ENCODE data around the gene GATD1.

The GATD1 gene

DNA sequence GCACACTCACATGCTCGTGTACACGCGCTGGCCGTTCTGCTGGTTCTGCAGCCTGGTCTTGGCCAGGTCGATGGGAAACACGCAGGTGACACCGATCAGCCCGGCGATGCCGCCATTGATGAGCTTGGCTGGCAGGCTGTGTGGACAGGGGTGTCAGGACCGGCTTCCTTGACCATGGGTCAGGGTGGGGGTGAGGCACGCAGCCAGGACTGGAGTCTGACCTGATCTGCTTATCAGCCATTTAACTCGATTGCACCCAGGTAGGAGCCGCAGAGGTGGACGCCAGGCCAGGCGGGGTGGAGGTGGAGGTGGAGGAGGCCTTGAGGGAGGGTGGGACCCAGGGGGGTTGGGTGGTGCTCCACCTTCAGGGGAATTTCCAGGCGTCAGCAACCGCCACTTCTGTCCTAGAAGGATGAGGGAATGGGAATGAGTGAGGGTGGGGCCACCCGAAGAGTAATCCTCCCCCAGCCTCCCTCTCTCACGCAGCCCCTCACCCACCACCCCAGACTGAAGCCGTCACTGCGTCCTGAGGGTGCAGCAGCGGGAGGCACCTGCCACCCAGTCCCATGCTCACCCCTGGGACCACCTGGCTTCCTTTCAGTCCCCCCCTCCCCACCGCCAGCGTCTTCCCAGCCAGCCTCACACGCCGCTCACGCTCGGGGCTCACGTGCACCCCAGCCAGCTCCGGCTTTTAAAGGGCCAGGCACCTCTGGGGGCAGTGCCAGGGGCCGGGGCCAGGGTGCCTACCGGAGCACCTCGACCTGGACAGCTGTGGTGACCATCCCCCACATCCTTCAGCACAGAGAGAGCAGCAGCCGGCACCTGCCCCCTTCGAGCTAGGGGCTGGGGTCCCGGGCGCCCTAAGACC lies 17.7 kb upstream of the GATD1 start:
- no peak for DNase-seq

DNA sequence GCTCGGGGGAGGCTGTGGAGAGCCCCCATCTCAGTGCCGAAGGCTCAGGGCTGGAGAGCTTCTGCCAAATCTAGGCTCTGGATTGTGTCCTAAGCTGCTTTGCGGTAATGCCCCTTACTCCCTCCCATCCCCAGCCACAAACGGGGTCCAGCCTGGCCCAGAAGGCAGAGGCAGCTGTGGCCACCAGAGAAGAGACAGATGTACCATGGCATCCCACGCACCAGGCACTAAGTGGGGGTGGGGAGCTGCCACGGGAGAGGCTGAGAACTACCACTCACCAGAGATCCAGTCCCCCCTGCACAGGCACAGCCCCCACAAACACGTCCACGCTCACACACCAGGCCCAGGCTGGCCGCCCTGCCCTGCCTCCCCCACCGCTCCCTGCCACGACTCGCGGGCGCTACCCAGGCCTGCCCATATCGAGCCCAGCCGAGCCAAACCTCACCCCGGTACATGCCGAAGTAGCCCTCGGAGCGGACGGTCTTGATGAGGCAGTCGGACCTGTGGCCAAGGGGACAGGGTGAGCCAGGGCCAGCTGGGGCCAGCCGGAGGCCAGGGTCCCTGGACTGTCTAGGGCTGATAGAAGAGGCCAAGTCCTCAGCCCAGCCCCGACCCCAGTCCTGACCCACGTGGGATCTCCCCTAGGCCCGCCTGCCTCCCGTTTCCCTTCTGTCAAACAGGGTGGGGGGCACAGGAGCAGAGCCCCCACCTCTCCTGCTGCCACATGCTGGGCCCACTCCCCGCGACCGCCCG lies 16.9 kb upstream of the GATD1 start:
- no peak for DNase-seq

DNA sequence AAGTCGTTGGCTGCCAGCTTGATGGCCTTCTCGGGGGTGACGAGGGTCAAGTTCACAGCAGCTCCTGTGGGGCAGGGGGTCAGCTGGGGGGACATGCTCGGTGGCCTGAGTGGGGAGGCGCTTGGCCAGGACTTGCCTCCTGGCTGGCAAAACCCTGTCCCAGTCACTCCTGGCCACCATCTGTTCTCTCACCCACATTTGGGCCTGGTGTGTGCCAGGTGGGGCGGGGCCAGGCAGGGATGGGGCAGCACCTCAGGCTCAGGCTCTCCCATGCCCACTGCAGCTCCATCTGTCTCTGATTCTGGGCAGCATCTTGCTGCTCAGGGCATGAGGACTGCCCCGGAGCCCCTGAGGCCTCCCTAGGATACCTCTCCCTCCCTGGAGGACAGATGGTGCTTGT lies 16.3 kb upstream of the GATD1 start:
- DNase-seq = no peak

DNA sequence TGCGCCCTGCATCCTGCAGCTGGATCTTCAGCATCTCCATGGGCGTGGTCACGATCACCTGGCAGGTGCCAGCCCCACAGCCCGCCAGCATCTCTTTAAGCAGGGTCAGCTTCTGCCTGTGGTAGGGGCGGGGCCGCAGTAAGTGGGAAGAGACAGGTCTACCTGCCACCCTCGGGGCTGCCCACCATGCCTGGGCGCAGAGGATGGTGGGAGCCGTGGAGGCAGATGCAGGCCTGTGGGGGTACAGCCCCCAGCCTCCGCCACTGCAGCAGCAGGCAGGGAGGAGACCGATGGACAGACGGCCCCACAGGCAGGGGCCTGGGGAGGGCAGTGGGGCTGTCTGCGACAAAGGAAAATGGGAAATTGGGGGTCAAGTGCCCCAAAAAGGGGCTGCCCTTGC lies 15.6 kb upstream of the GATD1 start:
- DNase-seq = no peak

DNA sequence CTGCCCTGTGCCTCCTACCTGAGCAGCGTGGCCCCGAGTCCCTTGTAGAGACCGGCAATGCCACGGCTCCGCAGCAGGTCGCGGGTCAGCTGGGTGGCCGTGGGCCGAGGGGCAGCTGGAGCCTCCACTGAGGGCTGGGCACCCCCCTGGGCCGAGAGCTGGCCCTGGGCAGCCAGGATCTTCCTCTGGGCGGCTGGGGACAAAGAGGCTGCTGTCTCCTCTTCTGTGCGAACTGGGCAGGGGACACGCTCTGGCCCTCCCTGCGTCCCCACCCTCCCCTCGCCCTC lies 15.2 kb upstream of the GATD1 start:
- DNase-seq = no peak

DNA sequence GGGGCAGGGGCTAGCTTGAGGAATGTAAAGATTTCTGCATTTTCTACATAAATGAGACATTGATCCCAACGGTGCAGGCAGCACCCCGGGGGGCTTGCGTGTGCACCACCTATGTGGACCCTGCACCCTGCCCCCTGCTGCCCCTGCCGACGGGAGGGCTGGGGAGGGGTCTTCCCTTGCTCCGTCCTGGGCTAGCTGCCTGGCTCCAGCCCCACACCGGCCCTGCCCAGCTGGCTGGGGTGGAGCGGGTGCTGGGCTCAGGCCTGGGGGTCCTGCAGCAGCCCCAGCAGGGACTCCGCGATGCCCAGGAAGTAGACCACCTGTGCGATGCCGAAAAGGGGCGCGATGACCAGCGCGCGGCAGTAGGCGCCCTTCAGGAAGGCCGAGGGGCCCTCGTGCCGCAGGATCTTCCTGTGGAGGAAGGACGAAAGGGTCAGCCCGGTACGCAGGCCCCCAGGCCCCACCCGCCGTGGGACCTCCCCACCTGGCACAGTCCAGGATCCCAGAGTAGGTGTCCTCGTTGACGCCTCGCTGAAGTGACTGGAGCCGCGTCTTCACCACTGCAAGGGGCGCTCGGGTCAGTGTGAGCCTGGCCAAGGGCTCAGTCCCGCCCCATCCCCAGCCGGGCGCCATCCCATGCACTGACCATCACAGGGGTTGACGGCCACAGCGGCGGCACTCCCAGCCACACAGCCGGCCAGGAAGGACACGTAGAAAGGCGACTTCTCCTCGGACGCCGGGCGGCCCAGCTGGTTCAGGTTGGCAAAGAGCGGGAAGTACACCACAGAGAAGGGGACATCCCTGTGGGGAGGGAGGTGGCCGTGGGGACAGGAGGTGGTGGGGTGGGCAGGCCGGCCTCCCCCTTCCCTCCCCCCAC lies 14.6 kb upstream of the GATD1 start:
- no peak for DNase-seq

DNA sequence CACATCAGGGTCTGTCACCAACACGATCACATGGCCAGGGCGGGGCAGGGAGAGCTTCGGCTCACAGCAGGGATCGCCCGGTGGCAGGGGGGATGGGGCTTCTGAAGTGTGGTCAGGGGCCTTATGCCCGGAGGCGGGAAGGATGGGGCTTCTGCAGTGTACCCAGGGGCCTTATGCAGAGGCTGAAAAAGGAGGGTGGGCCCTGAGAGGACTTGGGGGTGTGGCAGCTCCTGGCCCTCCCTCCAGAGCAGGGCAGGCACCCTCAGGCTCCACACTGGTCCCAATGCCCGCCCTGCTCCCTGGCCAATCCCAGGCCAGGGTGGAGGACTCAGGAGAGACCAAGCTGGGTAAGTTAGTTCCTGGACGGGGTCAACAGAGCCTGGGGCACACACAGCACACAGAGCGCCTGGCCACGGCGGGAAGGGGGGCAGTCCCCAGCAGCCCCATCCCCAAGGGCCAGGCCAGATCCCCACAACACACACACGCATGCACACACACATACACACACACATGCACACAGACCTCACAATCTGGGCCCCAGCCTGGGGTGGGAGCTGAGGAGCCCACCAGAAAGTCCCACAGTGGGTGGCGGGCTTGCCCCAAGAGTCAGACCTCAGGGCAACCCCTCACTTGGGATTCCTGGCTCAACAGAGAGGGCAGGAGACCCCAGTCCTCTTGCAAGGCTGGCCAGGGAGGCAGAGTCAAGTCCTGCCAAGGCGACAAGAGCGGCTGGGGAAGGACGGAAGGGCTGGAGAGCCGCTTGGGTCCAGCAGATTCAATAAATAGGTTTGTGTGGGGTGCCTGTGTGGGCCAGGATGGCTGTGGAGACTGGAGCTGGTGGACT lies 13.7 kb upstream of the GATD1 start:
- no peak for DNase-seq

DNA sequence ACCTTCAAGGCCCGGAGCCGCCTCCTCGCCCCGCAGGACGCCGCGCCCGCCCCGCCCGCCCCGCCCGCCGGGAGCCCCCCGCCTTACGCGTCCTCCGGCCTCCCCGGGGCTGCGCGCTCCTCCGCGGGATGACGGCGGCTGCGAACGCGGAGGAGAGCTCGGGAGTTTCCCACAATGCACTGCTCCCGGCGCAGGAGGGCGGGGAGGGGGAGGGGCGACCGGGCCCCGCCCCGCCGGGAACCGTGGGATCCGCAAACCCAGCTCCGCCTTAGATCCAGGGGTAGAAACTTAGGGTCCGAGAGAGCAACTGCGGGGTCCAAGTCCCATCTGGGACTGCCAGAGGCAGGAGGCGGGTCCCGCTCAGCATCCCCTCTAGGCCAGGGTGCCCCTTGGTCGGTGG lies 12.7 kb upstream of the GATD1 start, which contains the start of gene CEND1:
Gene CEND1, minus strand, starts transcription at position 148 of the 400 bp plus-strand sequence. CDS start 1,514 bp downstream, outside the sequence.
- peak; percentile 79 for DNase-seq

DNA sequence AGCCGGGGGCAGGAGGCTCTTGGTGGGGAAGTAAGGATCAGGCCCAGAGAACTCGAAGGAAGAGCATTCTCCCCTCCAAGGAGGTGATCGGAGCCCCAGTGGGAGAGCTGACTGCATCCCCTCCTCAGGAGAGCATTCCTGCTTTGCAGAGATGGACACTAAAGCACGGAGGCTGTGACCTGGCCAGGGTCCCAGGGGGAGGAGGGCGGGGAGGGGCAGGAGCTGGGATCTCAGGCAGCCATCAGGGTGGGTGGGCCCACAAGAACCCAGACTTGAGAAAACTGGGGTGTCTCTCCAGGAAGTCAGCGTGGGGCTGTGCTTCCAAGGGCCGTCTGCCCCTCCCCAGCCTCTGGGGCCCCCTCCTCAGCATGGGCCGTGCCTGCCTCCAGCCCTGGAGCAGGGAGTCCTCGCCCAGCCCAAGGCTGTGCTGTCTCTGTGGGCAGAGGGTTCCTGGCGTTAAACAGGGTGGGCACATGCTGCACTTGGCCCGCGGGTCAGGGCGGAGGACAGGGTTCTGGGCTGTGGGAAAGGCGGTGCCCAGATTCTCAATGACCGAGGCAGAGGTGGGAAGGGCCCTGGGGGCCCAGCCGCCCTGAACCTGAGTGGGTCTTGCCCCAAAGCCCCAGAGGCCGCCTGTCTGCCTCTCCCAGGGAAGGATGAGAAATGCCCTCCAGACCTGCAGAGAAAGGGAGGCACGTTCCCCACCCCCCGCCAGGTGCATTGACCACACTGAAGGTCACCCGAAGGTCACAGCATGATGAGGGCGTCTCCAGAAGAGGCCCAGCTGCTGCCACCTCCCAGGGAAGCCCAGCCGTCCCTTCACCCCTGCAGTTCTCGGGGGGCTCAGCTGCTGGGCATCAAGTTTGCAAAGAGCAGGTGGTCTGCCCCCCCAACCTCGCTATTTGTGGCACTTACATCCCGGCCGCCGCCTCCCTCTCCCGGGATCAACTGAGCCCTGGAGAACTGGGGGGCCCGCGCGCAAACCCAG lies 12.0 kb upstream of the GATD1 start:
- DNase-seq = no peak

DNA sequence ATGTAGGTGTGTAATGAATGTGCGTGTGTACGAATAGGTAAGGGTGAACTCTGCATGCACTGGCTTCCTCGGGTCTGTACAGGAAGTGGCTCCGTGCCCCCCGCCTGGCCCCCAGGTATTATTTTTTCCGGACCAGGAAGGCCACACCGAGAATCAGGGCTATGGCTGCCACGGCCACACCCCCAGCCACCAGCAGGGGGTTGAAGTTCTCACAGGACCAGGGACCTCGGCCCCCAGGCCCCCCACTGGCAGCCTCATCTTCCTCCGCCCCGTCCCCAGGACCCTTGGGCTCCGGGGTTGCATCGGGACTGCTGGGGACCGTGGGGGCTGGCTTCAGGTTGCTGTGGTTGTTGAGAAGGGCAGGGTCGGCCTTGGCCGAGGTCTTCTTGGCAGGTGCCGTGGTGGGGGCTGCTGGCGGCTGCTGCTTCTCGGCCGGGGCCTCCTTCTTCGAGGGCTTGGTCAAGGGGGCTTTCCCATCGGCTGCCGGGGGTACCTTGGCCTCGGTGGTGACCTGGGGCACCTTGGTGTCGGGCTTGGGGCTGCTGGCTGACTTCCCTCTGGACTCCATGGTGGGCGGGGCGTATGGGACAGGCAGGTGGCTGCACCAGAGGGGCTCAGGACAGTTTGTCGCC lies 10.8 kb upstream of the GATD1 start:
- no peak for DNase-seq

DNA sequence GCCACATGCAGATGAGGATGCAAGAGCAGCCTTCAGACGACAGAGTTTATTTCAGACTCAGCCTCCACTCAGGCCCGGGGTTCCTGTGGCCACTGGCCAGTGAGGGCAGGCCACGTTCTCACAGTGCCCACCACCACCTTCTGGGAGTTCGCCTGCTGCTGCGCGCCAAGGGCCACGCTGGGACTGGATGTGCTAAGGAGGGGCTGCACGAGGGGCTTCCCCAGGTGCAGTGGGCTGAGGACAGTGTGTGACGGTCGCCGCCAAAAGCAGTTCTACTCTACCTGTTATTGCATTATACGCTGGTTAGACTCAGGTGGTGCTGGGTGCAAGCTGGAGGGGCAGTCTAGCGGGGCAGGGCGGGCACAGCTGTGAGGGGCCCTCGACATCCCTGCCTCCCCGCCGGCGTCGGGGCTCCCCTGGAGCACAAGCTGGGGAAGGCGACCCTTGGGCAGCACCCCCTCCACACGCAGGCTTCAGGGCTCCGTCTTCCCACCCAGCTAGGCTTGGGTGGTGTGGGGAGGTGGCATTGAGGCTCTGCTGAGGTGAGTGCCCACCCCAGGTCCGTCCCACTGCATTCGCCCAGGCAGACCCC lies 9.9 kb upstream of the GATD1 start:
- DNase-seq = no peak

DNA sequence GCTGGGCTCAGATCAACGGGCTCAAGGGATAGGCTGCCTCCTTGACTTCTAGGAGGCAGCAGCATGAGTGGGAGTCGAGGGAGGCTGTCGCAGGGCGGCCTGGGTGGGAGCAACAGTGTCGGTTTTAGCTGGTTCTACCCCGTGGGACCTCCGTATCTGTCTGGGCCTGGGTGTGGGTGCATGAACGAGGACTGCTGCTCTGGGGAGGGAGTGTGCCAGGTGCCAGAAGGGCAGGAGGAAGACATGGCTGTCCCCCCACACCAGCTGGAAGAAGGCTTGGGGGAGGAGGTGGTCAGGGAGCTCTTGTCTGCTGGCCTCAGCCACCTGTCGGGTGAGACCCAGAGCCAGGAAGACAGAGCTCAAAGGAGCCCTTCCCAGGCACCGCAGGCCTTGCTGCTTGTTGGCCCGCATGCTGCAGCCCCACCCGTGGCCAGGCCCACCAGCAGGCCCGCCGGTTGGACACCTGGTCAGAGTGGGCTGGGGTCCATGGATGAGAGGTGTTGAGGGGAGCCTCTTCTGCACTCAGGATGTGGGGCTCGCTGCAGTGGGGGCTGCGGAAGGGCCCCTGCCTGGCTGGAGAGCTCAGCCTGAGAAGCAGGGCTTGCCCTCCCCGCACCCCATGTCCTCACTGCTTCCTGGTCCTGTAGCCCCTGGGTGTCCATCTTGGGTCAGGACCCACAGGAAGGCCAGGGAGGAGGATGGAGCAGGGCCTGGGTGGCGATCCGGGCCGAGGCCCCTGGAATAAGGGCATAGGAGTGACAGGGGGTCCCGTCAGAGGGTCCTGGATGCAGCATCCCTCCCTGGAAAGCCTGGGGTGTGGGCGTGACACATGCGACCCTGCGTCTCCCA lies 9.2 kb upstream of the GATD1 start:
- DNase-seq = no peak

DNA sequence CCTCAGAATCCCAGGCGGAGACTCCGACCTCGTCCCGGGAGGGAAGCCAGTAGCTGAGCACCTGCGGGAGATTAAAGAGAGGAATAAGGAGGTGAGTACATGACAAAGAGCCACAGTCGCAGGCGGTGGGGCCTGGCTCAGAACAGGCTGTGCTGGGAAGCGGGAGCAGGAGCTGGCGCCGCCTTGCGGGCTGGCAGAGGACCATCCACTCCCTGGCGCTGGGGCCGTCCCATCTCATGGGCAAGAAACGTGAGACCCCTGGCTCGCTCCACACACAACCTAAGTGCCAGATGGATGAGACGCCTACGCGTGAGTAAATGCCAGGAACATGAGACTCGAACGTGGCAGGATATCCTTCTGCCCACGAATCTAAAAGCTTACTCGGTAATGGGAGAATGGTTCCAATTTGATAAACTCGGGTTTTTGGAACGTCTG lies 6.3 kb upstream of the GATD1 start:
- no peak for DNase-seq

DNA sequence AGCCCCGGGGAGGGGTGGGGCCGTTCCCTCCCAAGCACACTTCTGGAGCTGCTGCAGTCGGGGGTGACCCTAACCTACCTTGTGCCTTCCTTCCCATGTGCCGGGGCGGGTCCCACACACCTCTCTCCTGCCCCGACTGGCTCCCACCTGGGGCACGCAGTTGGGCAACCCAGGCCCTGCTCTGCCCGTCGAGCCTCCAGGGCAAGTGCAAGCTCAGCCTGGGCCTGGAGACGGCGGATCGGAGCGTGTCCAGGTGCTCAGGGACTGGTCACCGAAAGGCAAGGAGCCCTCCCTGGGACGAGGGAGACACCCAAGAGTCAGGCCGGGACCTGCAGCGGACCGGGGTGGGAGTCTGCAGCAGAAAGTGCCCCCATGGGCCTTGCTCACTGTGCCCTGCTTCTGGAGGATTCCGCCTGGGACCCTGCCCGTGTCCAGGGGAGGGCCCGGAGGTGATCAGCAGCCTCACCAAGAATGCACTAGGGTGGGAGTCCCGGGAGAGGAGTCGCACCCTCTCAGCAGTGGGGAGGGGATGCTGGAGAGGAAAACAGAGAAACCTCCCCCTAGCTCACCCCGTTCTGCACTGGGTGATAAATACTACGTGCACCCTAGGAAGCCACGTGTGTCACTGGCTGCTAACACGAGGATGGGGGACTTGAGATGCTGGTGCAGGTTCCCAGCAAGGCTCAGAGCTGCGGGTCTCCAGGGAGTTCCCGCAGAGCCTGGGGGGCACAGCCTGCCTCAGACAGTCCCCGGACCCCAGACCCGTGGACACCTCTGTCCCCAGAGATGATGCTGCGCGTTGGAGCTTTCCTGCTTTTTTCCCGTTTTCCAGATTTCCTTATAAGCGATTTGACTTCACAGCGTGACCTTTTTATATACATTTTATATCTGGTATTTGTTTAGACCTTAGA lies 5.2 kb upstream of the GATD1 start:
- no peak for DNase-seq

DNA sequence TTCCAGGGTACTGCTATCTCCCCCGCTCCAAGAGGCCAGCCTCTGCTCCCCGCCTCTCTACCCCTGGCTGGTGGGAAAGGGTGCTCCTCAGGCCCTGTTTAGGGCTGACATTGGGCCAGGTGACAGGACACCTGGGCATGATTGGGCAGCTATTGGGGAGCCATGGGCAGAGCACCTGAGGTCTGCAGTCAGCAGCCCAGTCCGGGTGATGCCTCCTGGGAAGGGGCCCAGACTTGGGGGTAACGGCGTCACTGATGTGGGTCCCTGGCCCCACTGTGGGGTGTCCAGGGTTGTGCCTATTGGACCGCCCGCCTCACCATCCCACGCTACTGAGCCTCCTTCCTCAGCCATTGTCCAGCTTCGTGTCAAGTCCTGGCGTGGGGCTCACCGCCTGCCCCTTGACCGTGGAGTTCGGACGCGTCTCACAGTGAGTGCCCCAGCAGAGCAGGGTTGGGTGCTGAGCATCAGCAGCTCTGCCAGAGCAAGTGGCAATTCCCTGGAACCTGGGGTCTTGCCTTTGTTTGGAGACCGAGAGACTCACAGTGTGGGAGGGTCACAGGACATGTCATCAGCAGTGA lies 2.8 kb upstream of the GATD1 start:
- no peak for DNase-seq

DNA sequence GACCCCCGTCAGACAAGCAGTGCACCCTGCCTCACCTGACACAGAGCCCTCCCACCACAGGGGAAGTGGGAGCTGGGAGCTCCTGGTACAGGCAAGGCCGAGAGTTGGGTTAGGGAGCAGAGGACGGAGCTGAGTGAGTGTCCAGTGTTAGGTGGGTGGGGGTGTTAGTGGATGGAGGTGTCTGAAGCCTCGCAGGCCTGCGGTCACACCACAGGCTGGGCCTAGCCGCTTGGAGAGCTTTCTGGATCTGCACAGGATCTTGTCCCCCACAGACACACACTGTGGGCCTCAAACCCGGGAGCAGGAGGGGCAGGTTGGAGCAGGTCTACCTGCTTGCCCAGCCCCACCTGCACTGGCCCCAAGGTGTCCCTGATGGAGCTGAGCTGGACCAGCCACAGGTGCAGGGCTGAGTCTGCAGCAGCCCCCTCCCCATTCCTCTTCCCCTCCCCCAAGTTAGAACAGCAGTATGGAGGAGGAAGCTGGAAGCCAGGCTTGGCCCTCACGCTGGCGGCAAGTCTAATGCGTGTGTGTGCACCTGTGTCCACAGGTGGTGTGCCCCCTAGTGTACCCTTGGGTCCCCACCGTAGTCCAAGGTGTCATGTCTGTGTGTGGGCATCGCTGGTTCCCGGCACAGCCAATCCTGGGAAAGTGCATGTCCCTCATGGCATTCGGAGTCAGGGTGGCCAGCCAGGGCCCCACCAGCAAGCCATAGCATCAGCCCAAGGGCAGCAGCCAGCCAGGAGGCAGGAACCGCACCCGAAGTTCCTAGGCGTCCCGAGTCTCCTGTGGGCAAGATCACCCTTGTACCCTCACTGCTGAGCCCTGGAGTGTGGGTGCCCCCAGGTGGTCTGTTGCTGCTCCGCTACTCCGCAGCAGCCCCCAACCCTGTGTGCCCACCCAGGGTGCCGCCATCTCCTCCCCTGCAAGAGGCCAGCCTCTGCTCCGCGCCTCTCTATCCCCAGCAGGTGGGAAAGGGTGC lies 2.0 kb upstream of the GATD1 start:
- DNase-seq = no peak

Measured in activated CD8-positive, alpha-beta memory T cell treated with anti-CD3 and anti-CD28 coated beads for 24 hours (primary cell).